A673 (cell line): ENCODE measurements around the gene SCUBE1. TPM values are rescaled to one million over a fixed set of nuclear protein-coding genes. Genes with fewer than 3 reads are reported as not detected.

ENCODE experiments used
- BruUV-seq: library from RNA; stranded (reverse); fragments of 400-500 nt; replicated peaks from 2 replicates; lab custom pipeline; 2021; lab: Mats Ljungman, UMichigan
- CTCF ChIA-PET: fragments of 300-600 bp; sonication (Branson Sonifier 250); formaldehyde crosslinking; loops from one replicate; lab custom pipeline; 2022; ENCODE audit warnings: antibody characterized with exemption; lab: Charles Lee
- POLR2A ChIA-PET: fragments of 300-600 bp; sonication (Branson Sonifier 250); formaldehyde crosslinking; loops from one replicate; lab custom pipeline; 2022; ENCODE audit warnings: antibody characterized with exemption; ENCODE audit not compliant: low non-redundant PET; lab: Charles Lee
- DNase-seq: peaks from one replicate; pipeline ENCODE4 v3.0.0-alpha.2; 2015; ENCODE audit warnings: low spot score
- H3K27ac ChIP-seq: fragments of 200-600 bp; sonication (generic); 2 replicates; pipeline ENCODE4 v1.5.1; 2016; ENCODE audit warnings: mixed run types, low read depth, mild to moderate bottlenecking, mixed read lengths, antibody characterized with exemption, low read length; ENCODE audit not compliant: poor library complexity, severe bottlenecking
- H3K27me3 ChIP-seq: fragments of 200-600 bp; sonication (generic); replicated peaks from 2 replicates; pipeline ENCODE4 v1.6.1; 2017; ENCODE audit warnings: mixed run types, low read depth, mild to moderate bottlenecking, mixed read lengths, antibody characterized with exemption, low read length; ENCODE audit not compliant: insufficient read depth, poor library complexity
- H3K36me3 ChIP-seq: fragments of 200-600 bp; sonication (generic); 2 replicates; pipeline ENCODE4 v1.6.1; 2016; ENCODE audit warnings: mixed run types, mild to moderate bottlenecking, mixed read lengths, antibody characterized with exemption, low read length; ENCODE audit not compliant: insufficient read depth, poor library complexity, severe bottlenecking
- H3K4me1 ChIP-seq: fragments of 200-600 bp; sonication (generic); 2 replicates; pipeline ENCODE4 v1.6.1; 2017; ENCODE audit warnings: mixed run types, mild to moderate bottlenecking, mixed read lengths, antibody characterized with exemption, low read length; ENCODE audit not compliant: insufficient read depth, poor library complexity, severe bottlenecking
- H3K4me3 ChIP-seq: fragments of 200-600 bp; sonication (generic); 2 replicates; pipeline ENCODE4 v1.5.1; 2016; ENCODE audit warnings: low read depth, mixed run types, mild to moderate bottlenecking, mixed read lengths, low read length; ENCODE audit not compliant: poor library complexity, severe bottlenecking
- H3K9me3 ChIP-seq: fragments of 200-600 bp; sonication (generic); 2 replicates; pipeline ENCODE4 v1.6.1; 2016; ENCODE audit warnings: mixed run types, low read depth, mild to moderate bottlenecking, mixed read lengths, antibody characterized with exemption, low read length; ENCODE audit not compliant: poor library complexity, severe bottlenecking
- EZH2 ChIP-seq: fragments of 200-600 bp; sonication (generic); IDR thresholded peaks from 2 replicates; pipeline ENCODE4 v1.6.1; 2017; ENCODE audit warnings: borderline replicate concordance, low read depth, mild to moderate bottlenecking, mixed read lengths, antibody characterized with exemption, low read length; ENCODE audit not compliant: poor library complexity, severe bottlenecking
- intact Hi-C: fragments of 100-400 bp; cut with micrococcal nuclease; formaldehyde crosslinking; loops from one replicate; pipeline ENCODE4 v1.10.0; 2022; ENCODE audit not compliant: unreplicated experiment
- total RNA-seq: library from RNA; stranded (reverse); gene quantifications from 2 replicates; pipeline ENCODE4 v1.2.3, GENCODE V29; 2021
- TF ChIP-seq, protein P1 (sequence below): fragments of 300-800, 200-600 bp; sonication (generic); conservative IDR thresholded peaks from 2 replicates; pipeline ENCODE4 v1.5.1; 2017; ENCODE audit warnings: low read depth, mild to moderate bottlenecking, antibody characterized with exemption, low read length, moderate library complexity, mixed read lengths

SCUBE1 gene
- total RNA-seq, 1 experiment from 2014 or later, result 0.24 TPM

DNA sequence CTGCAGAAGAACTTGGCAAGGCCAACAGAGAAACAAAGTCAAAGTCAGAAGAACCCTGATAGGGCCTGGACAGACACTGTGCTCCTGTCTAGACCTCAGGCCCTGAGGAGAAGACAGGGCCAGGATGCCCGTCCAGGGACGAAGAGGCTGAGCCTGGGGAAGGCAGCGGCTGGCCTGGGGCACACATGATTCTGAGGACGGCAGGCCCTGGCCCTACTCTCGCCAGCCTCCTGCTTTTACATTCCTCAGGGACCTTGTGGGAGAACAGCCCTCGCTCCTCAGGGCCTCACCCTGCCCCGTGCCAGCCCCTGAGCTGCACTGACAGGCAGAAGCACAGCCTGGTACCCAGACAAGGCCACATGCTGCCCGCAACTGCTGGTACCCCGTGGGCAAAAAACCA is 112.6 kb downstream of the SCUBE1 start:
- Histone ChIP-seq H3K4me3 (no peak overlapping the region), H3K27ac (no peak overlapping the region), H3K27me3 (no peaks in the 10 kb centered on the region), H3K36me3 (no peaks in the 10 kb centered on the region), H3K9me3 (no peaks in the 10 kb centered on the region), H3K4me1 (peaks cover 13% of the 10 kb centered on the region)
- ChIA-PET POLR2A (no interaction called here), CTCF (interaction anchor here (0.6 kb wide), 1 partner anchor 514 kb away, joined by 3 read pairs; no protein-coding TSS in a partner anchor)
- intact Hi-C loops, result no loop called here
- TF ChIP-seq, protein P1, sequence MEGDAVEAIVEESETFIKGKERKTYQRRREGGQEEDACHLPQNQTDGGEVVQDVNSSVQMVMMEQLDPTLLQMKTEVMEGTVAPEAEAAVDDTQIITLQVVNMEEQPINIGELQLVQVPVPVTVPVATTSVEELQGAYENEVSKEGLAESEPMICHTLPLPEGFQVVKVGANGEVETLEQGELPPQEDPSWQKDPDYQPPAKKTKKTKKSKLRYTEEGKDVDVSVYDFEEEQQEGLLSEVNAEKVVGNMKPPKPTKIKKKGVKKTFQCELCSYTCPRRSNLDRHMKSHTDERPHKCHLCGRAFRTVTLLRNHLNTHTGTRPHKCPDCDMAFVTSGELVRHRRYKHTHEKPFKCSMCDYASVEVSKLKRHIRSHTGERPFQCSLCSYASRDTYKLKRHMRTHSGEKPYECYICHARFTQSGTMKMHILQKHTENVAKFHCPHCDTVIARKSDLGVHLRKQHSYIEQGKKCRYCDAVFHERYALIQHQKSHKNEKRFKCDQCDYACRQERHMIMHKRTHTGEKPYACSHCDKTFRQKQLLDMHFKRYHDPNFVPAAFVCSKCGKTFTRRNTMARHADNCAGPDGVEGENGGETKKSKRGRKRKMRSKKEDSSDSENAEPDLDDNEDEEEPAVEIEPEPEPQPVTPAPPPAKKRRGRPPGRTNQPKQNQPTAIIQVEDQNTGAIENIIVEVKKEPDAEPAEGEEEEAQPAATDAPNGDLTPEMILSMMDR, result no peak
- no peak for TF ChIP-seq EZH2
- no TSS peak for BruUV-seq
- DNase-seq, result no peak

DNA sequence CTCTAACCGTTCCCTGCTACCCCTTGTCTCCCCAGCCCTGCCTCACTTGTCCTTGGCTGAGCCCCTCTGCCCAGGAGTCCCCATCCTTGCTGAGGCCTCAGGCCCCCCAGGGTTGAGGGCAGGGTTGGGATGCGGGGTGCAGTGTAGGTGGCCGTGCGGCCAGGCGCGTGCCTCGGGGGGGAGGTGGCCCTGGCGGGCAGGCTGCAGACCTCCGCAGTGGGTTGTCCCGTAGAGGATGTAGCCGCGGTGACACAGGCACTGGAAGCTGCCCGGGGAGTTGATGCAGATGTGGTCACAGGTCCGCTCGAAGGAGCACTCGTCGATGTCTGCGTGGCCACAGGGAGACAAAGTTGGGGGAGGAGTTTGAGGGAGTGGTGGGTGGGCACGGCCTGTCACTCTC is 114.3 kb downstream of the SCUBE1 start:
- no TSS peak for BruUV-seq
- Histone ChIP-seq H3K4me3 (no peak overlapping the region), H3K36me3 (no peaks in the 10 kb centered on the region), H3K27me3 (no peaks in the 10 kb centered on the region), H3K4me1 (peaks cover 13% of the 10 kb centered on the region), H3K27ac (no peak overlapping the region), H3K9me3 (no peaks in the 10 kb centered on the region)
- intact Hi-C loops, result no loop called here
- DNase-seq, result no peak
- ChIA-PET POLR2A (no interaction called here), CTCF (interaction anchor here (0.6 to 1.2 kb wide), 4 partner anchors 41 to 156 kb away, joined by 3 to 12 read pairs (median 6); partner anchors contain the start of gene SCUBE1)
- TF ChIP-seq, protein P1, result no peak

DNA sequence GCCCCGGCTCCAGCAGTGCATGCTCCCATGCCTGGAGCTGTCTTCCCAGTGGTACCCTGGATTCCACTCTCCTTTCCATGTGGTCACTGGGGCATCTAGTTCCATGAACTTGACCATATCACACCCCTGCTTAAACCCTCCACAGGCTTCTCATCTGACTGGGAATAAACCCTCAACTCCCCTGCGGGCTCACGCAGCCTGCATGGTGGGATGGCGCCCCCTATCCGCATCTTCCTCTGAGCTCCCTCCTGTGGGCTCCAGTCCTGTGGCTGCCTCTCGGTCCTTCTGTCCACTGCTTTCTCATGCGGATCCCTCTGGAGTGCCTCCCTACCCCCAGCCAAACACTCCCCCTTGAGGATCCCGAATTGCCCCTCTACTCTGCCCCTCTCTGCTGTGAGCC is 114.8 kb downstream of the SCUBE1 start:
- Histone ChIP-seq H3K27ac (no peak overlapping the region), H3K27me3 (no peaks in the 10 kb centered on the region), H3K4me3 (no peak overlapping the region), H3K36me3 (no peaks in the 10 kb centered on the region), H3K9me3 (no peaks in the 10 kb centered on the region), H3K4me1 (peaks cover 13% of the 10 kb centered on the region)
- POLR2A ChIA-PET, result no interaction called here
- no TSS peak for BruUV-seq
- TF ChIP-seq, protein P1, result peak; percentile 76
- TF ChIP-seq EZH2, result no peak
- intact Hi-C loops, result no loop called here
- CTCF ChIA-PET, result interaction anchor here (0.6 to 1.1 kb wide), 3 partner anchors 41 to 119 kb away, joined by 3 to 12 read pairs (median 9); partner anchors contain the start of gene SCUBE1
- DNase-seq, result peak; percentile 65
